DMS153 treated with DMSO at 0.1 percent for 48 hours (cell line): Measurements from ENCODE around the gene ZNF407.
A peak's percentile ranks its signal among the peaks of the same experiment; 100 is the strongest.
"Not testable (repeated sequence)": the region's sequence is repeated elsewhere in the genome, so short reads cannot be mapped to it uniquely, and the experiment has no call there.

Experiments
- DNase-seq: peaks from one replicate; lab custom pipeline; 2025; ENCODE audit not compliant: unreplicated experiment; lab: John Stamatoyannopoulos, UW

ZNF407 gene

GRCh38 chr18:74951165-74951760, 353.6 kb downstream of the ZNF407 start:
- DNase-seq = no peak

GRCh38 chr18:74957588-74958224, 360.0 kb downstream of the ZNF407 start:
- peak; percentile 13 for DNase-seq

- no peak for DNase-seq
Measured at GRCh38 chr18:74959216-74959615, 361.5 kb downstream of the ZNF407 start.

- DNase-seq = no peak
Measured at GRCh38 chr18:74961596-74961995, 363.9 kb downstream of the ZNF407 start.

- peak; percentile 54 for DNase-seq
Measured at GRCh38 chr18:74963820-74964446, 366.3 kb downstream of the ZNF407 start.

- DNase-seq = no peak
Measured at GRCh38 chr18:74965682-74966081, 368.0 kb downstream of the ZNF407 start.

- DNase-seq = no peak
Measured at GRCh38 chr18:74967438-74967837, 369.8 kb downstream of the ZNF407 start.

- no peak for DNase-seq
Measured at GRCh38 chr18:74967979-74968378, 370.3 kb downstream of the ZNF407 start.

- DNase-seq = not testable (repeated sequence)
Measured at GRCh38 chr18:74971358-74971757, 373.7 kb downstream of the ZNF407 start.

GRCh38 chr18:74971776-74972175, 374.1 kb downstream of the ZNF407 start:
- not testable (repeated sequence) for DNase-seq

GRCh38 chr18:74972354-74972753, 374.7 kb downstream of the ZNF407 start:
- no peak for DNase-seq

- DNase-seq = no peak
Measured at GRCh38 chr18:74975001-74975400, 377.3 kb downstream of the ZNF407 start.

GRCh38 chr18:74976331-74976909, 378.8 kb downstream of the ZNF407 start:
- DNase-seq = peak; percentile 93

- no peak for DNase-seq
Measured at GRCh38 chr18:74977041-74977440, 379.4 kb downstream of the ZNF407 start.

- no peak for DNase-seq
Measured at GRCh38 chr18:74980669-74981068, 383.0 kb downstream of the ZNF407 start.

- no peak for DNase-seq
Measured at GRCh38 chr18:74981476-74981875, 383.8 kb downstream of the ZNF407 start.

- peak; percentile 63 for DNase-seq
Measured at GRCh38 chr18:74982946-74983635, 385.4 kb downstream of the ZNF407 start.

- no peak for DNase-seq
Measured at GRCh38 chr18:74989134-74989533, 391.5 kb downstream of the ZNF407 start.

- peak; percentile 56 for DNase-seq
Measured at GRCh38 chr18:74990563-74991081, 393.0 kb downstream of the ZNF407 start.

GRCh38 chr18:74994502-74995418, 397.1 kb downstream of the ZNF407 start:
- DNase-seq = peak; percentile 56
